GM19193 (cell line): ENCODE measurements around the gene MEIG1.

Experiments used
- POLR2A ChIP-seq: IDR thresholded peaks from 4 replicates; pipeline ENCODE4 v1.6.1; 2011; ENCODE audit not compliant: insufficient read depth, insufficient read length; ENCODE audit errors: extremely low read depth

MEIG1 gene

GRCh38 chr10:14959221-14960057 is at the start of gene MEIG1:
Gene MEIG1, plus strand, starts transcription at chr10:14959388. Its CDS starts 7,081 bp downstream, at chr10:14966469.
- TF ChIP-seq POLR2A = peak; percentile 39

- TF ChIP-seq POLR2A = no peak
These were observed 48.2 kb upstream of the MEIG1 start for GRCh38 chr10:14910953-14911352.

- TF ChIP-seq POLR2A = no peak
These were observed 47.4 kb upstream of the MEIG1 start for GRCh38 chr10:14911801-14912200.

- no peak for TF ChIP-seq POLR2A
These were observed 42.6 kb upstream of the MEIG1 start for GRCh38 chr10:14916600-14916999.

GRCh38 chr10:14917827-14918226 is 41.4 kb upstream of the MEIG1 start:
- no peak for TF ChIP-seq POLR2A

GRCh38 chr10:14918964-14919363 is 40.2 kb upstream of the MEIG1 start:
- TF ChIP-seq POLR2A = no peak

- no peak for TF ChIP-seq POLR2A
These were observed 35.2 kb upstream of the MEIG1 start for GRCh38 chr10:14924013-14924412.

GRCh38 chr10:14925268-14925667 is 33.9 kb upstream of the MEIG1 start:
- TF ChIP-seq POLR2A = no peak

- no peak for TF ChIP-seq POLR2A
These were observed 33.1 kb upstream of the MEIG1 start for GRCh38 chr10:14926061-14926470.

- TF ChIP-seq POLR2A = no peak
These were observed 32.3 kb upstream of the MEIG1 start for GRCh38 chr10:14926722-14927416.

- no peak for TF ChIP-seq POLR2A
These were observed 28.6 kb upstream of the MEIG1 start for GRCh38 chr10:14930610-14931009.

GRCh38 chr10:14936584-14936983 is 22.6 kb upstream of the MEIG1 start:
- TF ChIP-seq POLR2A = no peak

- TF ChIP-seq POLR2A = no peak
These were observed 14.1 kb upstream of the MEIG1 start for GRCh38 chr10:14945108-14945507.

GRCh38 chr10:14947268-14947667 is 11.9 kb upstream of the MEIG1 start:
- no peak for TF ChIP-seq POLR2A

GRCh38 chr10:14949291-14949690 is 9.9 kb upstream of the MEIG1 start:
- TF ChIP-seq POLR2A = no peak

GRCh38 chr10:14952851-14953423 is 6.3 kb upstream of the MEIG1 start:
- TF ChIP-seq POLR2A = no peak

GRCh38 chr10:14953424-14954000 is 5.7 kb upstream of the MEIG1 start:
- no peak for TF ChIP-seq POLR2A
